ENCODE results near the gene PDZRN3.

PDZRN3 gene

DNA sequence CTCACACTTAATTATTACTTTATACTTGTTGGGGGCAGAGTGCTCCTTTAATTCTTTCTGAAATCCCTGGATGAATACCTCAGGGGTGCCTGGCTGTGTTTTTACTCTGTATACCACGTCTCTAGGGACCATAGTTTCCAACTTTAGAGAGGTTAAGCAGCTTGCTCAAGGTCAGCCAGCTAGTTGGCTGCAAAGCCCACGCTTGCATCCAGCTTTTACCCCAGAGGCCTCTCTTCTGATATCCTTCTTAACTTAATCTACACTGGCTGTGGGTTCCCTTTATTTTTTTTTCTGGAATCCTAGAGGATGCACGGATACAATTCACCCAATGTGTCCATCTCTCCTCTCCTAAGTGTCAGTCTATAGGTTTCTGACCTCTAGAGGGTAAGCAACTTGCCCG, 1.4 kb downstream of the PDZRN3 start:
- no peak overlapping the region for H3K4me3 ChIP-seq (ENCODE audit: low read depth, low read length)

DNA sequence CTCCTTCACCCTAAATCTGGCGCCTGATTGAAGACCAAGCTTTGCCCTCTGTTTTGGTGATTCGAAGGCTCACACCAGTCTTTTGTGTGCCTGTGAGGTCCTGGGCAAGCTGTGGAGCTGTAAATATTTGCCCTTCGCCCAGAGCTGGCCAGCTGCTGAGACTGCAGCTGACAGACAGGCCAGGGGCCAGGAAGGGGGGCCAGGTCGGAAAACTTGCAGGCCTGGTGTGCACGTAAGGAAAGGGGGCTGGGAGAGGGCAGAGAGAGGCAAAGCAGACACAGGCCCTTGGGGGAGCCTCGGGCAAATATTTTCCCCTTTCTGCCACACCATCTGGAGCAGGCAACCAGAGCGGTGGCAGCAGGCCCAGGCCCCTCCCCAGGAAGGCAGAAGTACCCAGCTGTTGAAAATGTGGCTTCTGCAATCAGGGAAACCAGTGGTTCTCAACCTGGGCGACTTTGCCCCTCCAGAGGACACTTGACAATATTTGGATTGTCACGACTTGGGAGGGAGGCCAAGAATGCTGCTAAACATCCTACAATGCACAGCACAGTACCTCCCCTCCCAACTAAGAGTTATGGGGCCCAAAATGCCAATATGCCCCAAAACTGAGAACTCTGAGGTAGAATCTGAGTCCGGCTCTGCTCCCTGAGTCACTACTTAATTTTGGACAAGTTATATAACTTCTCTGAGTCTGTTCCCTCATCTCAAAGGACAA, 2.5 kb downstream of the PDZRN3 start:
- H3K4me3 ChIP-seq (ENCODE audit: low read depth, low read length): no peak overlapping the region

DNA sequence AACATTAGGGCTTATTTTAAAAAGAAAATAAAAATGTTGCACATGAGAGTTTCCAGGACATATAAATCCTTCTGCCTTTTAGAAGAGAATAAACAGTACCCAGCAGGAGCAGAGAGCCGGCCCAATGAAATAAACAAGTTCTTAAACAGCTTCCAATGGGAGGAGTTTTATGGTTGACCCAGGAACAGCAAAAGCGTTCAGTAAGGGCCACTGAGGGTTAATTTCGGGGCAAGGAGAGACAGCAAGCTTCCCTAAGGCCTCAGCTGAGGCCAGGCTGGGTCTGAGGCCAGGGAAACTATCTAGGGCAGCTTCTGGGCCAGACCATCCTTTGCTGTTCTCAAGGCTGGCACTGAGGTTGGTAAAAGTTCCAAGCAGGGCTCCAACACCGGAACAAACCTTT, 3.4 kb downstream of the PDZRN3 start:
- H3K4me3 ChIP-seq (ENCODE audit: low read depth, low read length): no peak overlapping the region

DNA sequence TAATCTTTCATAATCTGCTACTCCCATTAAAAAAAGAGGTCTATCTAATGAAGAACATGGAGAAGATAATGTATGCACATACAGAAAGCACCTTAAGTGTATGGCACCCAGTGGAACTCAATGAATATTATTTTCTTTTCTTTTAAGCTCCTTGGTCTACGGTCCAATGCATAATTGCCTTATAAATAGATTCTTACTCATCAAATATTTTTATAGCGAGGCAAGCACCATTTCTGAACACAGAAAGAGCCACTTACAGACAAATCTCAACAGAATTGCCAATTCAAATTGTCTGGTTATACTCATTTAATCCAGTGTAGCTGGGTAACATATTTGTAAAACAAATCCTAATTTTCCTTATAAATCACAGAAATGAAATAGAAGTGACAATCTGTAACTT, 6.3 kb downstream of the PDZRN3 start:
- no peak overlapping the region for H3K4me3 ChIP-seq (ENCODE audit: low read depth, low read length)

DNA sequence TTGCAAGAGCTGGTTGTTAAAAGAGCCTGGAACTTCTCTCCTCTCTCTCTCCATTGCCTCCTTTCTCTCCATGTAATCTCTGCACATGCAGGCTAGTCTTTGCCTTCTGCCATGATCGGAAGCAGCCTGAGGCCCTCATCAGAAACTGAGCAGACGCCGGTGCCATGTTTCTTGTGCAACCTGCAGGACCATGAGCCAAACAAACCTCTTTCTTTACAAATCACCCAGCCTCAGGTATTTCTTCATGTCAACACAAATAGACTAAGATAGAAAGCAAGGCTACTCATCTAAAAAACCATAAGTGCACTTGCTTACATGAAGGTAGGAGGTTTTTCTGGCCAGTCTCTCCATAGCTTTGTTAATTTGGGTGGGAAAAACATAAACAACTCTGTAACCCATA, 8.7 kb downstream of the PDZRN3 start:
- no peak overlapping the region for H3K4me3 ChIP-seq (ENCODE audit: low read depth, low read length)

DNA sequence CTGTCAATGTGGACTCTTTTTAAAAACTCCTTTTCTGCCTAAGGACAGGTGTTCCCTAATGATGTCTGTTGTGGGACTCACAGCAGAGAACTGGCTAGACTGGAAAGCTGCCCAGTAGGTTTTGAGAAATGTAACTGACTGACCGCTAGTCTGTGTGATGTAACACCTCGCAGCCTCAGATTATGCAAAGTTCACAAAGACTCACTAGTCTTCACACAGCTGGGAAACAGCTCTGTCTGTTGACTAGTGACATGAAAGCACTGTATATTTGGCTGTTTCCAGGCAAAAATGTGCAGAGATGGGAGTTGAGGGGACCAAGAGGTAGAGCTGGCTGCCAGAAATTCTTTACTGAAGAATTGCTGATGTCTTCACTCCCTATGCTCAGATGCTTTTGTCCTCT, 10.3 kb downstream of the PDZRN3 start:
- no peak overlapping the region for H3K4me3 ChIP-seq (ENCODE audit: low read depth, low read length)

DNA sequence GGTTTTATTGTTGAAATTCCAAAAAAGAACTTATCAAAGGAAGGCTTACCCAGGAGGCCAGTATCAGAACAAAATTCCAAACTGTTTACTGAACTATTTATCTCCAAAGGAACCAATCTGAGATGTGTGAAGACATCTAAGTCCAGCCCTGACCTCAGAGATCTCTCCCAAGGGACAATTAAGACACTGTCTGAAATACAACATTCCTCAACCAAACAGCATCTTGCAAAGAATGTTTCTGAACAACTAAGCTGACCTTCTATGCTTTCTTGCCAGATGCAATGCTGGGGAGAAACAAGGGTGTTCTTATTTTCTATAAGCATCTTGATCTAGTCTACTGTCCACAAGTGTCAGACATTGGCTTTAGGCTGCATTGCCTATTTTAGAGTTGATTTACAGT, 13.6 kb downstream of the PDZRN3 start:
- no peak overlapping the region for H3K4me3 ChIP-seq (ENCODE audit: low read depth, low read length)

DNA sequence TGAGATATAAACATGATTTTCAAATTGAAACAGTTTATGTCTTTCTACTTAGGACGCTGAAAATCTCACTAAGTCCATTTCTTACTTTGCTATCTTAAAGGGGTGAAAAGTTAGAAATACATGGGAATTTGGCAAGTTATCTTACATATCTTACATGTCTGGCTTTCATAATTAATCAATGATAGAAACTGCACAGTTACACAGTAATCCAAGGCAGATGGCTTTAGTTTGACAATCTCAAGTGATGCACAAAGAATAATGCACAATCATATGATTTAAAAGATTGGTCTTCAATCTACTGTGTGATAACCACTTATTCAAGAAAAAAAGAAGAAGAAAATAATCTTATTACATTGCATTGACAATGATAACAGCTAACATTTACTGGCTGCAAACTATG, 14.2 kb downstream of the PDZRN3 start:
- H3K4me3 ChIP-seq (ENCODE audit: low read depth, low read length): no peak overlapping the region

DNA sequence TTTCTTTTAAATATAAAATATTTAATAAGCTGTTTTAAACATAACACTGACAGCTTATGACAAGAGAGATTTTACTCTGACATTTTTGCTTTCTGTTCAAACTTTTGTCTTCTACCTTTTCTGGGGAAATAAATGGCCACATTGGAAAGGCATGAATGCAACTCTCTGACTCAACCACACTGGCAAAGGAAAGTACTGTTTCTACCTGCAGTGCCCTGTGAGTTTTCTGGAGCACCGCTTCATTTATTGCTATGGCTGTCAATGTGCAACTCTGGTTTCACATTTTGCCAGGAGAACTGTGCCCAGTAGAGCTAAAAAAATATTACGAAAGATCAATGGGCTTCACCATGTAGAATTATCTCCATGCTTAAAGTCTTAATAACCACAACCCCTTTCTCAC, 15.1 kb downstream of the PDZRN3 start:
- H3K4me3 ChIP-seq (ENCODE audit: low read depth, low read length): no peak overlapping the region

DNA sequence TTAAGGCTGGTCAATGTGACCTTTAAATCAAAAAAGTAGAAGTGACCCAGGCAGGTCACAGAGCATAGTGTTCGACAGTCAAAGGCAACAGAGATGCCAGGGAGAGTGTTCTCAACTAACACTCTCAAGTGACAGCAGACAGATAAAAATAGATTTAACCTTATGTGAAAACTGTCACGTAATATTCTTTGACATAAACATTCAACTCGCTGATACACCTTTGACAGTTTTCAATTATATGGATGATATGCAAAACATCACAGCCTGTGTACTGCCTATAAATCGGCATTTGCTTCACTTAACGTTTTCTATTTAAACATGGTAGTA, 15.5 kb downstream of the PDZRN3 start:
- H3K4me3 ChIP-seq (ENCODE audit: low read depth, low read length): no peak overlapping the region

DNA sequence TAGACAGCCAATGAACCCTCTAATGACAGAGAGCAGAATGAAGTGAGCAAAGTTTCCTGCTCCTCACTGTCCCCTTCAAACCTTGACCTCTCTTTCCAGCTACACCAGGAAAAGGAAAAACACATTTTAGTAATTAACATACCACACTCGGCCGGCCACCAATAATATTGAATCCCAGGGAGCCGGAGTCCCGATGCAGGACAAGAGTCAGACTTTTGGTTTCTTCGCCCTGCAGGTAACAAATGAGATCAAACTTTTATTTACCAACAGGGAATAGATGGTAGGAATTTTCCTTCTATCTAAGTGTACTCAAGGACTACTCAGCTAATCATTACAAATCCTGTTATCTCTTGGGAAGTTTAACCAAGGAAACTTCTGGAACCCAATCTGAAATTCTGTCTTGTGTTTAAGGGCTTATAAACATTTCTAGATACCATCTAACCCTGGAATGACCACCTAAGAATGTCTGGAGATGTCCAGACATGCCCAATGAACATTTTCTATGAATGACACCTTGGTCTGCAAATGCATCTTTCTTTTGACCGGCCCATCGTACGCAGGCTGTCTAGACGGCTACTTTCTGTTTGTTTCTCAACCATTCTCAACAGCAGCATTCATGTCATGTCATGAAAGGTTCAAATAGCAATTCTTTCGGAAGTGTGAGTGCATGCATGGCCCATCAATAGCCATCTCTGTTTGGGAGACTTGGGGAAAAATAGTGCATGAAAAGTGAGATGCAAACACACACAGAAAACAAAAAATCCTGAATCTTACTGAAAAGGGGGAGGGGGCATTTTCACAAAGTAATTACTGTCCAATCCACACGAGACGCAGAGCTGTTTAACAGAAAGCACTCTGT, 16.1 kb downstream of the PDZRN3 start:
- H3K4me3 ChIP-seq (ENCODE audit: low read depth, low read length): no peak overlapping the region

DNA sequence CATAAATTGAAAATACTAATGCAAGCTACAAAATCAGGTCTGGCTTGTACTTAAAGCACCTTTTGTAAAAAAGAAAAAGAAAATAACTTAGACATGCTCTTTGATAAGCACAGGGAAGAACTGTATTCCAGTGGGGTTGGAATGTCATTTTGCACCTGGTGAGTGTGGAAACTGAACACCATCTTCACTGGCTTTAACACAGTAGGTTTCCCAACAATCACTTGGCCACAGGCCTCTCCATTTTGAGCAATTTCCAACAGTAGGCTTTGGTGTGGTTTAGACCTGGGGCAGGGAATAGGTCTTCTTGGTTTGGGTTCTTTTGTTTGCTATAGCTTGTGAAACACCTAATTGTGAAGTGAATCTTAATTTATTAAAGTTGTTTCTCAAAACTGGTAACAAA, 18.9 kb downstream of the PDZRN3 start:
- H3K4me3 ChIP-seq (ENCODE audit: low read depth, low read length): no peak overlapping the region

DNA sequence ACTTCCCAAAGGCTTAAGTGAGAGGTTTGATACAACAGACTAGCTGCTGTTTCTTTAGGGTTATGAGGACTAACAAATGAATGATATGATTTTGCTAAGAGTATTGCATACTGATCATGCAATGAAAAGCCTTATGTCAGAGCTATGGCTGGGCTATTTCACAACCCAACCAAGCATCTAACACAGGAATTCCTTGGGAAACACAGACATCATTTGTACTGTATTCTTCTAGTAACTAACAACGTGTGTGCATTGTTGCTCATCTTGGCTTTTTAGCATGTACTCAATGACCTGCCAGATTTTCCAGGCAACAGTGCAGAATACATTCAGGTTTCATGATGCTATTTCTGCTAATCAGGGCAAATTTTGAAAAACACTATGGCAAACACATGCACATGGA, 19.3 kb downstream of the PDZRN3 start:
- no peak overlapping the region for H3K4me3 ChIP-seq (ENCODE audit: low read depth, low read length)

DNA sequence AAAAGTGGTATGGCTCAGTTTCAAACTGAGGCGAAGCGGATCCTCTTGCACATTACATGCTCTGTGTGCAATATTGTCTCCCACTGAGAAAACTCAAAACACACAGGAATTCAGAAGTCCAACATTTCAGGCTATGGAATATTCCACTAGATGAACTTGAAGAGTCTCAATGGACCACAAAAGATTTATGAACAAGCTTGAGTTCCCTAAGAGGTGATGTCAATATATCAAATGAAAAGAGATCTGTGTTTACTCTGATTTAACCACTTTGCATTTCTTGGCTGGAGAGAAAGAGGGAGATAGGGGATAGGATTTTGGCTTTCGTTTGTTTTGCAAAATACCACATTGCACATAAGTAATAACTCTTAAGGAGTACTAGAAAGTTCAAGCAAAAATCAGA, 20.3 kb downstream of the PDZRN3 start:
- H3K4me3 ChIP-seq (ENCODE audit: low read depth, low read length): no peak overlapping the region

DNA sequence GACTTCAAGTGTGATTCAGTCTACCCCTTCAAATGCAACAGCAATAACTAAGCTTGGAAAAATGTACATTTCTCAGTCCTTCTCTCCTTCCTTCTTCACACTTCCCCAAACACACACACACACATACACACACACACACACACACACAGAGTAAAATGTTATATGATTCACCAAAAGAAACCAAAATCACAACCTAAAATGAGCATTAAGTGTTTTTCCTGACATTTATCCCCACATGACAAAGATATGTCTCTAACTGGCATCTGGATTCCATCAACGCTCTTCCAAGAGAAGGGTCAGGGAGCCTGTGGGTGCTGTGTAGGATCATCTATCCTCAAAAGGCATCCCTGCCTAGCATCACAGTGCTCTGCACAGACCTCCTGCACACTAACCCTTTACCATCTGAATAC, 21.0 kb downstream of the PDZRN3 start:
- H3K4me3 ChIP-seq (ENCODE audit: low read depth, low read length): no peak overlapping the region

DNA sequence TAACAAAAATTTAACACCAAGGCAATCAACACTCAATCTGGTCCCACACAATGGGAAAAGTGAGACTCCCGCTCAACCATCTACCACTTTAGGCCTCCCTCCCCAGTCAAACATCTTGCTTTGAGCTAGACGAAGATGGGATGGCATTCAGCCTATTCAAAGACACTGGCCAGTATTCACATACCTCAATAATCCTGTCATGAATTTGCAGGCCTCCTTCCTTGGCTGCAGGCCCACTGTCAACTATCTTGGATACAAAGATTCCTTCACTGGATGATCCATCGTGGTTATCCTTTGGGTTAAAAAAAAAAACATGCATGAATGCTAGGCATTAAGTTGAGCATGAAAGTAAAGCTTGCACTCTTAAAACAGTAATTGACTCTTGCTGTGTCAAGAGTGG, 22.6 kb downstream of the PDZRN3 start:
- H3K4me3 ChIP-seq (ENCODE audit: low read depth, low read length): no peak overlapping the region

DNA sequence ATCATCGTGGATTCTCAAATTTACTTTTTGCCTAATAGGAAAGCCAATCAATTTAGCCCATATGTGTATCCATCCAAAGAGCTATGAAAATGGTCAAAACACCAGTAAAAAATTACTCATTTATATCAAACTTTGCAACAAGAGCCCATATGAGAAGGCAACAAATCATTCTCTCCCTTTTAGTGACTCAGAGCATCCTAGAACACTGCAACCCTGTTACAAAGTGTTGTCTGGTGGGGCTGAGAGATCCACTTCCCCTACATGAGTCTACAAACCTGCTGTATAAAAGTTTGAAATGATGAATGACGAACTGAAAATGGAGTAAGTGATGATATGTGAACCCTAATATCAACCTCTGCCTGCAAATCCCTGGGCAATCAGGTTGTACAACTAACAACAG, 23.3 kb downstream of the PDZRN3 start:
- H3K4me3 ChIP-seq (ENCODE audit: low read depth, low read length): no peak overlapping the region

DNA sequence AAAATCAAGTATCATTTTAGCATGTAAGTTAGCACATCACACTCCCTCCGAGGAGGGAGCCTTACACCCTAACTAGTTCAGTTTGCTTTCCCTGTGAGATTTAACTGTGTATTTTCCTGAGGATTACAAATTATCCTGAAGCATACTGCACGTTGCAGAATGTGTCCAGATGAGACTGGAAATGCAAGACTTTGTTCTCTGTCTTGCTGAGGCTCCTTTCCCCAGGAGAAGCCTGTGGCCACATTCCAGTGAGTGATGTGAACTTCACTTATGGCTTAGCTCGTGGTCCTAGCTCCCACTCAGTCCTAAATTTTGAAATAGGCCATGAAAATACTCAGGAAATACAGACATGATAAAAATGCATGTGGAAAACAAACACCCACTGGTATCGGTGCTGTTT, 23.7 kb downstream of the PDZRN3 start:
- H3K4me3 ChIP-seq (ENCODE audit: low read depth, low read length): no peak overlapping the region

DNA sequence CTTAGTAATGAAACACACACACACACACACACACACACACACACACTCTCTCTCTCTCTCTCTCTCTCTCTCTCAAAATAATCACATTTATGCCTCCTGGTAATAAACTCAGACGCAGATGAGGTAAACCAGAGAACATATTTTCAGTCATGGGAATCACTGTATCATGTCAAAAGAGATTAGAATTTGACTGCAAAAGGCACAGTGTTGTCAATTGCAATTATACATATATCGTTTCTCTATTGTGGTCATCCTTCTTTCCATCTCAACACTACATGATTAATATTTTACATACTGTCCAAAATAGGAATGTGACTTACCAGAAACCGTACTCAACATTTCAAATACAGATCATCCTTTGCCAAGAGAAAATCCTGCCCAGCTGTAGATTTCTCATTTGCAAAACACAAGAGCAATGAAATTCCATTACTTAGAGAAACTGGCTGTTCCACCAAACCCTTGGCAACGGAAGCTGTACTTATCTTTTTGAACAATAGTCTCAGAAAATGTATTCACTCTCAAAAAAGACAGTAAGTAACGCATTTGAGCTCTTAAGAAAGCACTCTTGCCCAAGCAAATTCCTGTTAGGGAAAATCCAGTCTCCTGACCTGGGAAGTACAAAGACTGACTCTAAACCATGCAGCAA, 24.3 kb downstream of the PDZRN3 start:
- no peak overlapping the region for H3K4me3 ChIP-seq (ENCODE audit: low read depth, low read length)

DNA sequence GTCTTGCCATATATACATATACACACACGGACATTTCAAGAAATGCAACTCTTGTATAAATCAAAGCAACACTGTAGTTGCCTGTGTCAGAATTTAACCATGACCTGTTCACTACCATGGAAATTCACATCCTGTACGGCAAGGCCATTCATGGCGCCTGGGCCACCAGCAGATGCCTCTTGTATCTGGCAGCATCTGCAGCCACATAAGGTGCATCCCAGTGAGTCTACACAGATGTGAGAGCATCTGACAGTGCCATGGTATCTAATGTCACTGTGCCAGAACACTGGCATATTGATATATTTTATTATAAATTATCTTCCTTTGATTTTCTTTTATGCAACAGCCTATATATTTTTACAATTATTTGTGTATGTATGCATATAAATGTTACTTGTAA, 25.1 kb downstream of the PDZRN3 start:
- no peak overlapping the region for H3K4me3 ChIP-seq (ENCODE audit: low read depth, low read length)

DNA sequence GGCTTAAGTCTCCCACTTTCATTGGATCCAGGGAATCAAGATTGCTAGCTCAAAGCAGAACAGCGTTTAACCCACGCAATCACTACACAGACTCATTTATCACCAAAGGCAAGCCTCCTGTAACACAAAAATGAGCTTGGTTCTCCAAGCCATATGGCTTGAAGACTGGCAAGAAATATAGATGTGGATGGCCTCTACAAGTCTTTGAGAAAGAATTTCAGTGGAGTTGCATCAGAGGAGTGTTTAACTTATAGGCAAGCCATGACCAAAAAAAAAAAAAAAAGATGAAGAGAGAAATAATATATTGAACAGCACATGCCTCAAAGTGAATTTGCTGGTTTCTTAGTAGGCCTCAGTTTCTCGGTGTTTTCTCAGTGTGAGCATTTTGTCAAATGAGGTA, 27.3 kb downstream of the PDZRN3 start:
- H3K4me3 ChIP-seq (ENCODE audit: low read depth, low read length): no peak overlapping the region
